22Rv1 (cell line): Measurements from ENCODE around the gene P2RX2.

Source experiments
- CTCF ChIP-seq: fragments of 450-650 bp; IDR thresholded peaks from 2 replicates; pipeline ENCODE4 v1.5.1; 2017; ENCODE audit warnings: mild to moderate bottlenecking
- ZFX ChIP-seq: fragments of 450-650 bp; IDR thresholded peaks from 2 replicates; pipeline ENCODE4 v1.6.1; 2017; ENCODE audit warnings: antibody characterized with exemption, borderline replicate concordance

GRCh38 chr12:132632521-132633228 lies 14.1 kb downstream of the P2RX2 start:
- TF ChIP-seq CTCF (no peak), ZFX (no peak)
